KMS-11 (cell line): Measurements from ENCODE around the gene C2CD2.

Experiments
- H2AFZ ChIP-seq: fragments of 200-600 bp; sonication (generic); 2 replicates; pipeline ENCODE4 v1.6.1; 2016; ENCODE audit warnings: antibody characterized with exemption, mixed run types, low read depth
- H3K27ac ChIP-seq: fragments of 200-600 bp; sonication (generic); 2 replicates; pipeline ENCODE4 v1.6.1; 2016; ENCODE audit warnings: mild to moderate bottlenecking, mixed run types
- H3K27me3 ChIP-seq: fragments of 200-600 bp; sonication (generic); 2 replicates; pipeline ENCODE4 v1.6.1; 2017; ENCODE audit warnings: mild to moderate bottlenecking, low read depth, mixed run types, moderate library complexity; ENCODE audit not compliant: insufficient read depth
- H3K36me3 ChIP-seq: fragments of 200-600 bp; sonication (generic); 2 replicates; pipeline ENCODE4 v1.6.1; 2017; ENCODE audit warnings: mild to moderate bottlenecking, mixed run types; ENCODE audit not compliant: insufficient read depth
- H3K4me1 ChIP-seq: fragments of 200-600 bp; sonication (generic); 2 replicates; pipeline ENCODE4 v1.6.1; 2016; ENCODE audit warnings: mild to moderate bottlenecking, low read depth, mixed run types; ENCODE audit not compliant: poor library complexity, severe bottlenecking
- H3K4me2 ChIP-seq: fragments of 200-600 bp; sonication (generic); 2 replicates; pipeline ENCODE4 v1.7.0; 2016; ENCODE audit warnings: mild to moderate bottlenecking, mixed run types
- H3K4me3 ChIP-seq: fragments of 200-600 bp; sonication (generic); IDR thresholded peaks from 2 replicates; pipeline ENCODE4 v1.6.1; 2017; ENCODE audit warnings: low read depth, low read length, mixed read lengths; ENCODE audit not compliant: insufficient read depth
- H3K79me2 ChIP-seq: fragments of 200-600 bp; sonication (generic); 2 replicates; pipeline ENCODE4 v1.6.1; 2016; ENCODE audit warnings: low read depth, mixed run types; ENCODE audit not compliant: insufficient read depth
- H3K9ac ChIP-seq: fragments of 200-600 bp; sonication (generic); 2 replicates; pipeline ENCODE4 v1.6.1; 2016; ENCODE audit warnings: mild to moderate bottlenecking, mixed run types
- H4K20me1 ChIP-seq: fragments of 200-600 bp; sonication (generic); 2 replicates; pipeline ENCODE4 v1.6.1; 2016; ENCODE audit warnings: mild to moderate bottlenecking, mixed run types; ENCODE audit not compliant: insufficient read depth
- TF ChIP-seq, protein P1 (sequence below): fragments of 200-600 bp; sonication (generic); conservative IDR thresholded peaks from 2 replicates; pipeline ENCODE4 v1.6.1; 2017; ENCODE audit warnings: low read depth, mild to moderate bottlenecking, antibody characterized with exemption, low read length, moderate library complexity, mixed read lengths

C2CD2 gene

DNA sequence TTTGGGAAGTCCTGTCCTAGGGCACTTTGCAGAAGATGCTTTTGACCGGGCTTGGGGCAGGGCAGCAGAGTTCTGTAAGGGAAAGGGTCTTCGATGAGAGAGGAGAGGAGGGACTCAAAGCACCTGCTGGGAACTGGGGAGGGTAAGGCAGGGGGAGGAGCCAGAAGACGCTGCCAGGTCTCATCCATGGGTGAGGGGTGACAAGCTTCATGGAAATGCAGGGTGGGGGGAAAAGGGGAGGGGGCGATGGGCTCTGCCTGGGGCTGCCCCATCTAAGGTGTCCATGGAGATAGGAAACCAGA is 20.9 kb upstream of the C2CD2 start:
- Histone ChIP-seq H3K36me3 (no peaks in the 10 kb centered on the region), H3K27ac (no peak overlapping the region), H3K4me2 (no peak overlapping the region), H3K27me3 (no peaks in the 10 kb centered on the region), H3K9ac (no peak overlapping the region), H3K79me2 (no peaks in the 10 kb centered on the region), H3K4me3 (no peak overlapping the region), H2AFZ (no peak overlapping the region), H4K20me1 (no peaks in the 10 kb centered on the region), H3K4me1 (no peaks in the 10 kb centered on the region)
- TF ChIP-seq, protein P1, sequence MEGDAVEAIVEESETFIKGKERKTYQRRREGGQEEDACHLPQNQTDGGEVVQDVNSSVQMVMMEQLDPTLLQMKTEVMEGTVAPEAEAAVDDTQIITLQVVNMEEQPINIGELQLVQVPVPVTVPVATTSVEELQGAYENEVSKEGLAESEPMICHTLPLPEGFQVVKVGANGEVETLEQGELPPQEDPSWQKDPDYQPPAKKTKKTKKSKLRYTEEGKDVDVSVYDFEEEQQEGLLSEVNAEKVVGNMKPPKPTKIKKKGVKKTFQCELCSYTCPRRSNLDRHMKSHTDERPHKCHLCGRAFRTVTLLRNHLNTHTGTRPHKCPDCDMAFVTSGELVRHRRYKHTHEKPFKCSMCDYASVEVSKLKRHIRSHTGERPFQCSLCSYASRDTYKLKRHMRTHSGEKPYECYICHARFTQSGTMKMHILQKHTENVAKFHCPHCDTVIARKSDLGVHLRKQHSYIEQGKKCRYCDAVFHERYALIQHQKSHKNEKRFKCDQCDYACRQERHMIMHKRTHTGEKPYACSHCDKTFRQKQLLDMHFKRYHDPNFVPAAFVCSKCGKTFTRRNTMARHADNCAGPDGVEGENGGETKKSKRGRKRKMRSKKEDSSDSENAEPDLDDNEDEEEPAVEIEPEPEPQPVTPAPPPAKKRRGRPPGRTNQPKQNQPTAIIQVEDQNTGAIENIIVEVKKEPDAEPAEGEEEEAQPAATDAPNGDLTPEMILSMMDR, result no peak

DNA sequence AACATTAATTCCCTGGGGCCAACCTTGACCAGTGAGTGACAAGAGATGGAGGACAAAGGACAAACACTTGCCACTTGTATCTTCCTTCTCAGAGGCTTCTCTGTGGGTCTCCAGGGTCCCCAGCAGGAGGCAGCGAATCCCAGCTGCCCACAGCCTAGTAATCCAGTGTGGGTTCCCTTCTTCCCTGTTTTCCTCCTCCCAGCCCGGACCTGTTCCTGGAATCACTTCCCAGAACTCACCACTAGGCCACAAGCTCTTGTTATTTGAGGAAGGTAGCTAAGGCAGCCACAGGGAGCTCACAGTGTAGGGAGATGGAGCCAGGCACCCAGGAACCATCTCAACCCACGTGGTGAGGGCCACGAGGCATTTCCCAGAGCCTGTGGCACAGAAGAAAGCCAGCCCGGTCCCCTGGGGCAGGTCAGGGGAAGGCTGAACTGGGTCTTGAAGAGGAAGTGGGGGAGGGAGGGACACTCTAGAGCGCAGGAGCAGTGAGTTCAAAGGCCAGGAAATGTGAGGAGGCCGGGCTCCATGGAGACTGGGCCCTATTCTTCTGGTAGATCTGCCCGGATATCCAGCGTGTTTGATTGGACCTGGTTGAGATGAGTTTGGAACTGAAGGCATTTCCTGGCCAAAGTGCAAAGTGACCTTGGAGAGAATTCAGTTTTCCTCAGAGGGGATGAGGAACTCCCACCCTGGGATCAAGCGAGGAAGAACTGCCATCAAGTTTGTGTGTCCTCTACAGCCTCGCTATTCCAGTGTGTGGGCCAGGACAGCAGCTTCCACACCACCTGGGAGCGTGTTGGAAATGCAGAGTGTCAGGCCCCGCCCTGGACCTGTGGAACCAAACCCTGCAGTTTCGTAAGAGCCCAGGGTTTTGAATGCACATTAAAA is 20.3 kb upstream of the C2CD2 start:
- no peak overlapping the region for H3K9ac ChIP-seq
- H3K27ac ChIP-seq, result no peak overlapping the region
- no peaks in the 10 kb centered on the region for H3K4me1 ChIP-seq
- no peaks in the 10 kb centered on the region for H3K36me3 ChIP-seq
- no peak overlapping the region for H3K4me3 ChIP-seq
- H3K79me2 ChIP-seq, result no peaks in the 10 kb centered on the region
- H3K27me3 ChIP-seq, result no peaks in the 10 kb centered on the region
- no peak overlapping the region for H3K4me2 ChIP-seq
- H4K20me1 ChIP-seq, result no peaks in the 10 kb centered on the region
- H2AFZ ChIP-seq, result no peak overlapping the region
- TF ChIP-seq, protein P1, result no peak

DNA sequence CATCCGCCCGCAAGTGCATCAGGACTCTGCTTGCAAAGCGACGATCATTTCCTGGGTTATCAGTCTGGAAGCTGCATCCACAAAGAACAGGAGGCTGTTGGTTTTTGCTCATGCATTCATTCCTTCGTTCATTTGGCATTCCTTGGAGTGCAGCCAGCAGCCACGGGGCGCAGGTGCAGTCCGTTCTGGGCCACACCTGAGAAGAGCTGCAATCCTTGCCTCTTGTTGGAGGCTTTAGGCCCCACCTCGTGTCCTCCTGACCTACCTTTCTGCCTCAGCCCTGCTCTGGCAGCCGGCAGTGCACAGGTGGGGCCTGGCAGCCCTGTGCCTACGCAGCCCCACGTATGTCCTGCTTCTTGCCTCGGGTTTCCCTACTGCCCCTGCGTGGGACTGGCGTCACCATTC is 19.6 kb upstream of the C2CD2 start:
- no peaks in the 10 kb centered on the region for H3K27me3 ChIP-seq
- no peak overlapping the region for H3K4me3 ChIP-seq
- TF ChIP-seq, protein P1, result no peak
- no peaks in the 10 kb centered on the region for H3K79me2 ChIP-seq
- H4K20me1 ChIP-seq, result no peaks in the 10 kb centered on the region
- no peaks in the 10 kb centered on the region for H3K4me1 ChIP-seq
- no peak overlapping the region for H2AFZ ChIP-seq
- no peak overlapping the region for H3K27ac ChIP-seq
- H3K9ac ChIP-seq, result no peak overlapping the region
- no peaks in the 10 kb centered on the region for H3K36me3 ChIP-seq
- no peak overlapping the region for H3K4me2 ChIP-seq

DNA sequence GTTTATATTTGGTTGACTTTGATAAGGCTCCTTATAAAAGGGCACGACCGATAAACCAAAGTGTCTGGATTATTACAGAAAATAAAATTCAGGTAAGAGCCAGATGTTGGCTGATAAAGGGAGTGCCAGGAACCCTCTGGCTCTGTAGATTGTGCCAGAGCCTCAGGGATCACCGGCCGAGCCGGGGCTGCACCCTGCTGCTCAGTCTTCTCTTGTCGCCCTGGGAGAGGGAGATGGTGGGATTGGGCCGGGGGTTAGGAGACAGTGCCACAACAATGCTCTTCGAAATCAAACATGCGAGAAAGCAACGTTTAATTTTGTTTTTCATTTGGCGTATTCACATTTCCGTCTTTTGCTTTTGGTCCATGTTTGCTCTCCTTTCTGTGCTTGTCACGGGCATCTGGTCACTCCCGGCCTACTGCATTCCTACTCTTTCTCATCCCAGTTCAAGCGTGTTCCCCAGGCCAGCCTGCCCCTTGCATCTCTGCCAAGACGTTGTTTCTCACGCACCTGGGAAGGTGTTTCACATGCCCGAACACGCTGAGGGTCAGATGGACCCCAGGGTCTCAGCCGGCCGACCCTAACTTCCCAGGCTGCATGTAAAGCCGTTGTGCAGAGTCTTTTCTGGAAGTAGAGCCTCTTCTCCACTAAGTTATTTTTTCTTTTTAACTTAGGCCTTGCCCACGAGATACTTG is 18.8 kb upstream of the C2CD2 start:
- Histone ChIP-seq H3K27me3 (no peaks in the 10 kb centered on the region), H3K4me2 (no peak overlapping the region), H3K4me1 (no peaks in the 10 kb centered on the region), H4K20me1 (no peaks in the 10 kb centered on the region), H3K27ac (no peak overlapping the region), H2AFZ (no peak overlapping the region), H3K9ac (no peak overlapping the region), H3K36me3 (no peaks in the 10 kb centered on the region), H3K4me3 (no peak overlapping the region), H3K79me2 (no peaks in the 10 kb centered on the region)
- TF ChIP-seq, protein P1, result no peak
